K562 (cell line): ENCODE measurements around the gene VMP1. TPM values are rescaled to one million over a fixed set of nuclear protein-coding genes. Genes with fewer than 3 reads are reported as not detected.

Experiments used
- ATAC-seq: fragments of 200-7000 bp; cut with Tn5 transposase; 3 replicates; pipeline ENCODE4 v1.9.1; 2020; ENCODE audit warnings: moderate library complexity
- BruUV-seq: library from RNA; stranded (reverse); fragments of 400-500 nt; replicated peaks from 2 replicates; lab custom pipeline; 2021; lab: Mats Ljungman, UMichigan
- CTCF ChIA-PET: fragments of 300-600 bp; formaldehyde crosslinking; extraction: SDS; loops from one replicate; lab custom pipeline; 2021; ENCODE audit warnings: low intra/inter-chr PET ratio; lab: Yijun Ruan, JAX
- POLR2A ChIA-PET: fragments of 300-600, 350-650 bp; sonication (Branson Sonifier 250); formaldehyde crosslinking; extraction: SDS; loops from one replicate; lab custom pipeline; 2021; ENCODE audit warnings: antibody characterized with exemption, inconsistent platforms; lab: Yijun Ruan, JAX
- DNase-seq, 4 experiments: peaks; one replicate each; pipeline versions ENCODE4 v3.0.0 to v3.0.0-alpha.2; 2011 to 2018; ENCODE audit warnings: low spot score in 3 of 4, mixed read lengths in 3 of 4; ENCODE audit errors: extremely low read depth in 1 of 4
- FAIRE-seq: peaks from 2 replicates; lab custom pipeline; 2011; peaks lifted over from hg19 to GRCh38; lab: Jason Lieb, UNC
- H2AFZ ChIP-seq: 2 replicates; pipeline ENCODE4 v1.6.0; 2011; ENCODE audit warnings: low read depth, low read length, control low read depth, inconsistent platforms
- H3K27ac ChIP-seq: fragments of 200-600 bp; 3 replicates; pipeline ENCODE4 v1.8.0; 2011; ENCODE audit warnings: low read depth, mild to moderate bottlenecking, control low read depth, inconsistent platforms, low read length, moderate library complexity, mixed read lengths; ENCODE audit errors: extremely low read depth
- H3K27me3 ChIP-seq, 2 experiments: fragments of 300-600 bp in 1 of 2; 2 replicates in 1 of 2; 3 replicates in 1 of 2; pipeline versions ENCODE4 v1.6.0 to v1.8.0; 2011; ENCODE audit warnings: inconsistent platforms in 2 of 2, low read length in 2 of 2, mild to moderate bottlenecking in 1 of 2, mixed read lengths in 1 of 2, moderate library complexity in 1 of 2; ENCODE audit not compliant: control insufficient read depth in 2 of 2, insufficient read depth in 2 of 2
- H3K36me3 ChIP-seq: fragments of 300-600 bp; 3 replicates; pipeline ENCODE4 v1.8.0; 2011; ENCODE audit warnings: mild to moderate bottlenecking, low read length, inconsistent platforms; ENCODE audit not compliant: control insufficient read depth, insufficient read depth
- H3K4me1 ChIP-seq, 2 experiments: fragments of 200-600 bp in 1 of 2; replicated peaks in 1 of 2; 2 replicates in 1 of 2; 3 replicates in 1 of 2; pipeline versions ENCODE4 v1.5.1 to v1.8.0; 2011; ENCODE audit warnings: inconsistent platforms in 2 of 2, low read length in 2 of 2, mild to moderate bottlenecking in 1 of 2, mixed read lengths in 1 of 2, moderate library complexity in 1 of 2; ENCODE audit not compliant: control insufficient read depth in 2 of 2, insufficient read depth in 2 of 2
- H3K4me2 ChIP-seq: 2 replicates; pipeline ENCODE4 v1.6.1; 2011; ENCODE audit warnings: low read length, control low read depth, inconsistent platforms, mixed read lengths; ENCODE audit not compliant: insufficient read depth
- H3K4me3 ChIP-seq: fragments of 200-600 bp; sonication (generic), shearing (Covaris generic); 2 replicates; pipeline ENCODE4 v1.5.1; 2016; ENCODE audit warnings: control low read depth, inconsistent platforms
- H3K79me2 ChIP-seq: fragments of 200-600 bp; 3 replicates; pipeline ENCODE4 v1.8.0; 2011; ENCODE audit warnings: low read length, inconsistent platforms; ENCODE audit not compliant: control insufficient read depth, insufficient read depth
- H3K9ac ChIP-seq, 2 experiments: 2 replicates each; pipeline versions ENCODE4 v1.6.0 to v1.6.1; 2011; ENCODE audit warnings: low read depth in 2 of 2, low read length in 2 of 2, control low read depth in 1 of 2, inconsistent platforms in 1 of 2, mild to moderate bottlenecking in 1 of 2, mixed read lengths in 1 of 2; ENCODE audit not compliant: insufficient read depth in 1 of 2
- H3K9me1 ChIP-seq: one replicate; pipeline ENCODE4 v1.6.0; 2011; ENCODE audit warnings: inconsistent platforms, mild to moderate bottlenecking, low read length, moderate library complexity; ENCODE audit not compliant: control insufficient read depth, insufficient read depth
- H3K9me3 ChIP-seq: replicated peaks from 2 replicates; pipeline ENCODE4 v1.5.1; 2011; ENCODE audit warnings: low read depth, low read length, inconsistent platforms; ENCODE audit not compliant: control insufficient read depth, insufficient read depth
- H4K20me1 ChIP-seq: replicated peaks from 2 replicates; pipeline ENCODE4 v1.6.1; 2011; ENCODE audit warnings: low read length, inconsistent platforms, mixed read lengths; ENCODE audit not compliant: control insufficient read depth, insufficient read depth
- ADNP ChIP-seq: fragments of 200-800 bp; sonication (Bioruptor generic); IDR thresholded peaks from 2 replicates; pipeline ENCODE4 v1.6.1; 2016; ENCODE audit warnings: missing genetic modification characterization, missing compliant biosample characterization
- CCAR2 ChIP-seq: fragments of 200-400 bp; formaldehyde crosslinking; IDR thresholded peaks from 2 replicates; pipeline ENCODE4 v1.6.1; 2017; ENCODE audit warnings: mild to moderate bottlenecking, low read depth, low read length
- KDM5B ChIP-seq: fragments of 200-600 bp; sonication (generic); IDR thresholded peaks from 2 replicates; pipeline ENCODE4 v1.6.1; 2012; ENCODE audit warnings: low read depth, mild to moderate bottlenecking, moderate library complexity, low read length, control low read depth, inconsistent platforms; ENCODE audit not compliant: insufficient replicate concordance
- MEF2A ChIP-seq: IDR thresholded peaks from 2 replicates; pipeline ENCODE4 v1.6.1; 2011; ENCODE audit warnings: low read depth, mild to moderate bottlenecking, low read length, moderate library complexity; ENCODE audit not compliant: control insufficient read depth
- POLR3G ChIP-seq: IDR thresholded peaks from 2 replicates; pipeline ENCODE4 v1.6.1; 2011; ENCODE audit not compliant: insufficient read length, insufficient replicate concordance; ENCODE audit errors: extremely low read depth
- RAD51 ChIP-seq: fragments of 450-650 bp; IDR thresholded peaks from 2 replicates; pipeline ENCODE4 v1.7.1; 2016; ENCODE audit warnings: low read depth, mild to moderate bottlenecking, borderline replicate concordance
- RBFOX2 ChIP-seq: fragments of 200-400 bp; formaldehyde crosslinking; IDR thresholded peaks from 2 replicates; pipeline ENCODE4 v1.6.1; 2017; ENCODE audit warnings: low read depth, mild to moderate bottlenecking, low read length, moderate library complexity
- RFX7 ChIP-seq: fragments of 250-450 bp; sonication (Bioruptor Pico); IDR thresholded peaks from 2 replicates; pipeline ENCODE4 v1.5.1; 2021; ENCODE audit warnings: mild to moderate bottlenecking
- TBP ChIP-seq: optimal IDR thresholded peaks from 2 replicates; pipeline ENCODE3; 2011; ENCODE audit warnings: low read depth, low read length, improper control_type of control experiment
- ZNF274 ChIP-seq: IDR thresholded peaks from 2 replicates; pipeline ENCODE4 v1.6.1; 2011; ENCODE audit warnings: low read depth, mild to moderate bottlenecking, low read length, moderate library complexity, borderline replicate concordance
- WGBS: fragments of 100-300 bp; shearing (Covaris generic); methylation state at CpG from one replicate; pipeline ENCODE4 v1.1.6; 2016; ENCODE audit warnings: low coverage, mixed read lengths; ENCODE audit not compliant: insufficient coverage; ENCODE audit errors: missing lambda C conversion rate; 5-methylcytosine and 5-hydroxymethylcytosine counted together
- in situ Hi-C: fragments of 300-500 bp; cut with MboI; formaldehyde crosslinking; loops from 4 replicates; pipeline ENCODE4 v1.15.0; 2018; ENCODE audit warnings: inconsistent platforms, mixed read lengths
- intact Hi-C: fragments of 100-400 bp; cut with micrococcal nuclease; formaldehyde crosslinking; loops from 2 replicates; pipeline ENCODE4 v1.14.2; 2022
- polyA plus RNA-seq, 8 experiments: library from polyadenylated mRNA; depleted of rRNA in 4 of 8; stranded (reverse) in 5 of 8; unstranded in 3 of 8; fragments of >200 nt; fragmentation: Nextera tagmentation in 2 of 8; fragmentation: Illumina TruSeq in 1 of 8; extraction: Ambion mirVana in 2 of 8; extraction: Trizol in 1 of 8; gene quantifications; 2 replicates each; pipeline versions ENCODE4 v1.2.1 to v1.2.3, GENCODE V29; 2011 to 2014; ENCODE audit warnings: inconsistent platforms in 1 of 8, missing spikeins in 1 of 8
- total RNA-seq, 7 experiments: library from RNA; depleted of rRNA in 6 of 7; stranded (reverse); fragments of >200 nt in 6 of 7; fragmentation: Illumina TruSeq in 2 of 7; extraction: Trizol in 2 of 7; gene quantifications; 2 replicates each; pipeline versions ENCODE4 v1.2.1 to v1.2.3, GENCODE V29; 2011 to 2021; ENCODE audit warnings: low replicate concordance in 1 of 7
- TF ChIP-seq, protein P1 (sequence below): sonication (generic); IDR thresholded peaks from 2 replicates; pipeline ENCODE4 v1.6.1; 2016
- TF ChIP-seq, protein P2 (sequence below), 3 experiments: fragments of 200-800 bp in 1 of 3; sonication (Bioruptor generic) in 1 of 3; sonication (generic) in 1 of 3; formaldehyde crosslinking in 1 of 3; IDR thresholded peaks; 2 replicates each; pipeline versions ENCODE4 v1.6.1 to v1.8.0; 2016 to 2022; ENCODE audit warnings: mild to moderate bottlenecking in 2 of 3, missing compliant biosample characterization in 2 of 3, missing genetic modification characterization in 2 of 3, missing genetic modification reagents in 1 of 3
- TF ChIP-seq, protein P3 (sequence below), 2 experiments: fragments of 450-650 bp in 1 of 2; sonication (generic) in 1 of 2; formaldehyde crosslinking in 1 of 2; IDR thresholded peaks in 1 of 2; conservative IDR thresholded peaks in 1 of 2; 2 replicates each; pipeline versions ENCODE4 v1.6.1 to v1.8.1; 2016 to 2023; ENCODE audit warnings: mild to moderate bottlenecking in 2 of 2, moderate library complexity in 2 of 2, inconsistent platforms in 1 of 2, missing genetic modification reagents in 1 of 2
- TF ChIP-seq, protein P4 (sequence below): sonication (generic); formaldehyde crosslinking; IDR thresholded peaks from 2 replicates; pipeline ENCODE4 v1.8.0; 2023; ENCODE audit warnings: mild to moderate bottlenecking, missing genetic modification reagents

Gene VMP1
- total and polyA plus RNA-seq, 9 of the 15 experiments (the other 6 are each of a cell fraction or from before 2014, with no cell fraction given): 123 to 304 (median 151) TPM

DNA sequence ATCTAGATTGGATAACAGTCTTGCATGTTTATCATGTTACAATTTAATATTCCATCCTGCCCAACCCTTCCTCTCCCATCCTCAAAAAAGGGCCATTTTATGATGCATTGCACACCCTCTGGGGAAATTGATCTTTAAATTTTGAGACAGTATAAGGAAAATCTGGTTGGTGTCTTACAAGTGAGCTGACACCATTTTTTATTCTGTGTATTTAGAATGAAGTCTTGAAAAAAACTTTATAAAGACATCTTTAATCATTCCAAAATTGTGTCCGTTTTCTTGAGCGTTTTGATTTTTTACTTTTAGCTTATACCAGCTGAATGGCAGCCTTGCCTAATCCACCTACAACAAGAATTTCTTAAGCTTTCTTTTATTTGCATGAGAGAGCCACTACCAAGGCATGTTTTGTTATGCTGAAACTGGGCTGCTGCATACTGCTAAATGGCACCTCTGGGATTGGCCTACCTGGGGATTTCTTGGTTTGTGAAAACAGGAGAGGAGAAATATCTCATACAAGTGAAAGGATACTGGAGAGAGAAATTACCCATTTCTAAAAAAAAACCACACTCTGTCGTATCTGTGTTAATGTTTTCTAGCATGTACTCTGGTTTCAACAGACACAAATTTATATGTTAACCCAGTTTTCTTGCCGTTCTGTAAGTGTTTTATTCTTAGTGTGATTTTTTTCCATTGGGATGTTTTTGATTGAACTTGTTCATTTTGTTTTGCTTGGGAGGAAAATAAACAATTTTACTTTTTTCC is 133.1 kb downstream of the VMP1 start:
- peak overlapping the region; percentile 99 for H3K27ac ChIP-seq
- H2AFZ ChIP-seq: no peak overlapping the region
- ATAC-seq (no peak), DNase-seq (no peak), FAIRE-seq (no peak)
- H3K27me3 ChIP-seq: no peaks in the 10 kb centered on the region
- H3K9ac ChIP-seq: peak overlapping the region; percentile 80 to 98
- H3K9me3 ChIP-seq: no peaks in the 10 kb centered on the region
- peak overlapping the region; percentile 97 for H3K4me2 ChIP-seq
- H3K79me2 ChIP-seq: peaks cover 55% of the 10 kb centered on the region
- WGBS: 0% methylated on average over 4 of the region's 4 CpGs
- peaks cover 41% of the 10 kb centered on the region for H3K36me3 ChIP-seq
- H4K20me1 ChIP-seq: peaks cover 10% of the 10 kb centered on the region; the same call in 1 of the 2 replicates
- POLR2A ChIA-PET: interaction anchor here (0.6 to 8.2 kb wide), 12 partner anchors 12 to 410 kb away, joined by 3 to 87 read pairs (median 4); no protein-coding TSS in a partner anchor
- no peaks in the 10 kb centered on the region for H3K9me1 ChIP-seq
- peak overlapping the region; percentile 96 for H3K4me3 ChIP-seq
- intact Hi-C loops (no loop called here), in situ Hi-C loops (no loop called here)
- CTCF ChIA-PET: interaction anchor here (1.1 kb wide), 1 partner anchor 86 kb away, joined by 3 read pairs; no protein-coding TSS in a partner anchor
- no TSS peak for BruUV-seq
- H3K4me1 ChIP-seq: peaks cover 12 to 42% of the 10 kb centered on the region in 2 experiments
- TF ChIP-seq ADNP (tag) (no peak), CCAR2 (no peak), TBP (no peak), KDM5B (peak; percentile 43), MEF2A (no peak), RFX7 (CRISPR knock-in tag) (no peak), ZNF274 (no peak), POLR3G (no peak), RAD51 (no peak), RBFOX2 (peak; percentile 13; the same call in 1 of the 2 replicates)
- TF ChIP-seq, protein P1, sequence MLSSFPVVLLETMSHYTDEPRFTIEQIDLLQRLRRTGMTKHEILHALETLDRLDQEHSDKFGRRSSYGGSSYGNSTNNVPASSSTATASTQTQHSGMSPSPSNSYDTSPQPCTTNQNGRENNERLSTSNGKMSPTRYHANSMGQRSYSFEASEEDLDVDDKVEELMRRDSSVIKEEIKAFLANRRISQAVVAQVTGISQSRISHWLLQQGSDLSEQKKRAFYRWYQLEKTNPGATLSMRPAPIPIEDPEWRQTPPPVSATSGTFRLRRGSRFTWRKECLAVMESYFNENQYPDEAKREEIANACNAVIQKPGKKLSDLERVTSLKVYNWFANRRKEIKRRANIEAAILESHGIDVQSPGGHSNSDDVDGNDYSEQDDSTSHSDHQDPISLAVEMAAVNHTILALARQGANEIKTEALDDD: no peak
- TF ChIP-seq, protein P2, sequence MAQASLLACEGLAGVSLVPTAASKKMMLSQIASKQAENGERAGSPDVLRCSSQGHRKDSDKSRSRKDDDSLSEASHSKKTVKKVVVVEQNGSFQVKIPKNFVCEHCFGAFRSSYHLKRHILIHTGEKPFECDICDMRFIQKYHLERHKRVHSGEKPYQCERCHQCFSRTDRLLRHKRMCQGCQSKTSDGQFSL (CRISPR knock-in tag; IDR thresholded peaks at IDR 0.05): no peak
- TF ChIP-seq, protein P2 (tag; IDR thresholded peaks at IDR 0.05): no peak
- TF ChIP-seq, protein P3, sequence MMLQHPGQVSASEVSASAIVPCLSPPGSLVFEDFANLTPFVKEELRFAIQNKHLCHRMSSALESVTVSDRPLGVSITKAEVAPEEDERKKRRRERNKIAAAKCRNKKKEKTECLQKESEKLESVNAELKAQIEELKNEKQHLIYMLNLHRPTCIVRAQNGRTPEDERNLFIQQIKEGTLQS (IDR thresholded peaks at IDR 0.05): no peak
- TF ChIP-seq, protein P3 (CRISPR knock-in tag; conservative IDR thresholded peaks at IDR 0.05): no peak
- TF ChIP-seq, protein P4, sequence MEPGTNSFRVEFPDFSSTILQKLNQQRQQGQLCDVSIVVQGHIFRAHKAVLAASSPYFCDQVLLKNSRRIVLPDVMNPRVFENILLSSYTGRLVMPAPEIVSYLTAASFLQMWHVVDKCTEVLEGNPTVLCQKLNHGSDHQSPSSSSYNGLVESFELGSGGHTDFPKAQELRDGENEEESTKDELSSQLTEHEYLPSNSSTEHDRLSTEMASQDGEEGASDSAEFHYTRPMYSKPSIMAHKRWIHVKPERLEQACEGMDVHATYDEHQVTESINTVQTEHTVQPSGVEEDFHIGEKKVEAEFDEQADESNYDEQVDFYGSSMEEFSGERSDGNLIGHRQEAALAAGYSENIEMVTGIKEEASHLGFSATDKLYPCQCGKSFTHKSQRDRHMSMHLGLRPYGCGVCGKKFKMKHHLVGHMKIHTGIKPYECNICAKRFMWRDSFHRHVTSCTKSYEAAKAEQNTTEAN (CRISPR knock-in tag): no peak
